Limb (tissue), 2 donors: ENCODE results near the gene COL1A2.

ENCODE experiments used
- DNase-seq, 2 donors: peaks; one replicate each; pipeline ENCODE4 v3.0.0-alpha.2; 2016; ENCODE audit errors: extremely low spot score in 2 of 2

COL1A2 gene

GRCh38 chr7:94409200-94409948 lies 14.7 kb downstream of the COL1A2 start:
- DNase-seq, result no peak

GRCh38 chr7:94410413-94411187 lies 15.9 kb downstream of the COL1A2 start:
- no peak for DNase-seq

- no peak for DNase-seq
Observed at GRCh38 chr7:94411188-94411466, 16.4 kb downstream of the COL1A2 start.

GRCh38 chr7:94412762-94413322 lies 18.1 kb downstream of the COL1A2 start:
- no peak for DNase-seq

GRCh38 chr7:94414481-94414880 lies 19.8 kb downstream of the COL1A2 start:
- no peak for DNase-seq

GRCh38 chr7:94414980-94415379 lies 20.3 kb downstream of the COL1A2 start:
- no peak for DNase-seq

- no peak for DNase-seq
Observed at GRCh38 chr7:94417306-94417705, 22.6 kb downstream of the COL1A2 start.

GRCh38 chr7:94417901-94418300 lies 23.2 kb downstream of the COL1A2 start:
- no peak for DNase-seq

GRCh38 chr7:94418851-94419250 lies 24.2 kb downstream of the COL1A2 start:
- no peak for DNase-seq

- DNase-seq, result no peak
Observed at GRCh38 chr7:94420328-94420727, 25.6 kb downstream of the COL1A2 start.

GRCh38 chr7:94421681-94422080 lies 27.0 kb downstream of the COL1A2 start:
- no peak for DNase-seq

GRCh38 chr7:94422136-94422535 lies 27.4 kb downstream of the COL1A2 start:
- no peak for DNase-seq

- no peak for DNase-seq
Observed at GRCh38 chr7:94422827-94423460, 28.2 kb downstream of the COL1A2 start.

- DNase-seq, result no peak
Observed at GRCh38 chr7:94423863-94424735, 29.4 kb downstream of the COL1A2 start.

- DNase-seq, result no peak
Observed at GRCh38 chr7:94425546-94425945, 30.9 kb downstream of the COL1A2 start.

GRCh38 chr7:94426980-94427875 lies 32.5 kb downstream of the COL1A2 start:
- DNase-seq, result no peak

GRCh38 chr7:94429153-94429552 lies 34.5 kb downstream of the COL1A2 start:
- no peak for DNase-seq

- DNase-seq, result no peak
Observed at GRCh38 chr7:94431176-94431575, 36.5 kb downstream of the COL1A2 start.

GRCh38 chr7:94431619-94432280 lies 37.1 kb downstream of the COL1A2 start:
- DNase-seq, result no peak

GRCh38 chr7:94432281-94432670 lies 37.6 kb downstream of the COL1A2 start:
- no peak for DNase-seq
